MCF 10A (cell line): ENCODE measurements around the gene PAK1. TPM values are rescaled to one million over a fixed set of nuclear protein-coding genes. Genes with fewer than 3 reads are reported as not detected.

ENCODE experiments used
- BruUV-seq: library from RNA; stranded (reverse); fragments of 400-500 nt; replicated peaks from 2 replicates; lab custom pipeline; 2021; lab: Mats Ljungman, UMichigan
- CTCF ChIA-PET: fragments of 300-600 bp; sonication (Branson Sonifier 250); formaldehyde crosslinking; extraction: SDS; loops from one replicate; lab custom pipeline; 2021; ENCODE audit warnings: antibody characterized with exemption, inconsistent platforms; lab: Yijun Ruan, JAX
- POLR2A ChIA-PET: fragments of 300-600, 350-650 bp; sonication (Branson Sonifier 250); formaldehyde crosslinking; extraction: SDS; loops from one replicate; lab custom pipeline; 2020; ENCODE audit warnings: antibody characterized with exemption, inconsistent platforms; lab: Yijun Ruan, JAX
- DNase-seq: peaks from one replicate; pipeline ENCODE4 v3.0.0-alpha.2; 2018; ENCODE audit not compliant: unreplicated experiment
- H3K27ac Mint-ChIP-seq: one replicate; pipeline ENCODE4 v1.8.0; 2022; ENCODE audit warnings: mild to moderate bottlenecking, low read depth, mixed read lengths; ENCODE audit not compliant: unreplicated experiment
- H3K27me3 Mint-ChIP-seq: one replicate; pipeline ENCODE4 v1.8.0; 2022; ENCODE audit warnings: mixed read lengths; ENCODE audit not compliant: insufficient read depth, unreplicated experiment
- H3K36me3 Mint-ChIP-seq: one replicate; pipeline ENCODE4 v1.8.0; 2022; ENCODE audit warnings: mild to moderate bottlenecking, moderate library complexity, mixed read lengths; ENCODE audit not compliant: insufficient read depth, unreplicated experiment
- H3K4me1 Mint-ChIP-seq: one replicate; pipeline ENCODE4 v1.8.0; 2022; ENCODE audit warnings: mixed read lengths; ENCODE audit not compliant: insufficient read depth, unreplicated experiment
- H3K4me3 Mint-ChIP-seq: one replicate; pipeline ENCODE4 v1.8.0; 2022; ENCODE audit warnings: mild to moderate bottlenecking, moderate library complexity, mixed read lengths; ENCODE audit not compliant: unreplicated experiment
- H3K9me3 Mint-ChIP-seq: one replicate; pipeline ENCODE4 v1.8.0; 2022; ENCODE audit warnings: mixed read lengths; ENCODE audit not compliant: unreplicated experiment
- intact Hi-C: fragments of 100-400 bp; cut with micrococcal nuclease; formaldehyde crosslinking; loops from 2 replicates; pipeline ENCODE4 v1.14.1; 2022
- total RNA-seq: library from RNA; stranded (reverse); gene quantifications from 2 replicates; pipeline ENCODE4 v1.2.3, GENCODE V29; 2022
- TF ChIP-seq, protein P1 (sequence below): fragments of 200-600 bp; IDR thresholded peaks from one replicate; pipeline ENCODE4 v1.8.0; 2022; ENCODE audit warnings: antibody characterized with exemption, mild to moderate bottlenecking; ENCODE audit not compliant: unreplicated experiment

Gene PAK1
- total RNA-seq, 1 experiment from 2014 or later: 24.0 TPM

DNA sequence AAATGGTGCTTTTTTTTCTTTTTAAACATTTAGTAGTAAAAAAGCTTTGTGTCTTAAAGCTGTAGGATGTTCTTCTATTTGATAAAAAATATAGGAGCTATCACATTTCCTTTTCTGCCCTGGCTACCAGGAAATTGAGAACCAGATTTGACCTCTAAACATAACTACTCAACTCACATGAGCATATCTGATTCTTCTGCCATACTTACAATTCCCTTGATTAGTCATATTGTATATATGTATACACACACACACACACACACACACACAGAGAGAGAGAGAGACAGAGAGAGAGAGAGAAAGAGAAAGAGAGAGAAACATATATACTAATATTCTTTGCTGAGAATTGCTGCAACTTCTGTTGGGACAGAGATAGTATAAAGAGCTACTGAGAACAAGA is 149.4 kb downstream of the PAK1 start:
- H3K4me1 Mint-ChIP-seq: no peaks in the 10 kb centered on the region
- H3K36me3 Mint-ChIP-seq: peaks cover 10% of the 10 kb centered on the region
- BruUV-seq: no TSS peak
- H3K27me3 Mint-ChIP-seq: no peaks in the 10 kb centered on the region
- intact Hi-C loops: no loop called here
- H3K4me3 Mint-ChIP-seq: no peak overlapping the region
- CTCF ChIA-PET: interaction anchor here (0.6 to 1.1 kb wide), 4 partner anchors 11 to 590 kb away, joined by 3 to 7 read pairs (median 4); partner anchors contain the start of gene MYO7A
- TF ChIP-seq, protein P1, sequence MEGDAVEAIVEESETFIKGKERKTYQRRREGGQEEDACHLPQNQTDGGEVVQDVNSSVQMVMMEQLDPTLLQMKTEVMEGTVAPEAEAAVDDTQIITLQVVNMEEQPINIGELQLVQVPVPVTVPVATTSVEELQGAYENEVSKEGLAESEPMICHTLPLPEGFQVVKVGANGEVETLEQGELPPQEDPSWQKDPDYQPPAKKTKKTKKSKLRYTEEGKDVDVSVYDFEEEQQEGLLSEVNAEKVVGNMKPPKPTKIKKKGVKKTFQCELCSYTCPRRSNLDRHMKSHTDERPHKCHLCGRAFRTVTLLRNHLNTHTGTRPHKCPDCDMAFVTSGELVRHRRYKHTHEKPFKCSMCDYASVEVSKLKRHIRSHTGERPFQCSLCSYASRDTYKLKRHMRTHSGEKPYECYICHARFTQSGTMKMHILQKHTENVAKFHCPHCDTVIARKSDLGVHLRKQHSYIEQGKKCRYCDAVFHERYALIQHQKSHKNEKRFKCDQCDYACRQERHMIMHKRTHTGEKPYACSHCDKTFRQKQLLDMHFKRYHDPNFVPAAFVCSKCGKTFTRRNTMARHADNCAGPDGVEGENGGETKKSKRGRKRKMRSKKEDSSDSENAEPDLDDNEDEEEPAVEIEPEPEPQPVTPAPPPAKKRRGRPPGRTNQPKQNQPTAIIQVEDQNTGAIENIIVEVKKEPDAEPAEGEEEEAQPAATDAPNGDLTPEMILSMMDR: no peak
- H3K9me3 Mint-ChIP-seq: peaks cover 7% of the 10 kb centered on the region
- POLR2A ChIA-PET: no interaction called here
- no peak for DNase-seq
- no peak overlapping the region for H3K27ac Mint-ChIP-seq

DNA sequence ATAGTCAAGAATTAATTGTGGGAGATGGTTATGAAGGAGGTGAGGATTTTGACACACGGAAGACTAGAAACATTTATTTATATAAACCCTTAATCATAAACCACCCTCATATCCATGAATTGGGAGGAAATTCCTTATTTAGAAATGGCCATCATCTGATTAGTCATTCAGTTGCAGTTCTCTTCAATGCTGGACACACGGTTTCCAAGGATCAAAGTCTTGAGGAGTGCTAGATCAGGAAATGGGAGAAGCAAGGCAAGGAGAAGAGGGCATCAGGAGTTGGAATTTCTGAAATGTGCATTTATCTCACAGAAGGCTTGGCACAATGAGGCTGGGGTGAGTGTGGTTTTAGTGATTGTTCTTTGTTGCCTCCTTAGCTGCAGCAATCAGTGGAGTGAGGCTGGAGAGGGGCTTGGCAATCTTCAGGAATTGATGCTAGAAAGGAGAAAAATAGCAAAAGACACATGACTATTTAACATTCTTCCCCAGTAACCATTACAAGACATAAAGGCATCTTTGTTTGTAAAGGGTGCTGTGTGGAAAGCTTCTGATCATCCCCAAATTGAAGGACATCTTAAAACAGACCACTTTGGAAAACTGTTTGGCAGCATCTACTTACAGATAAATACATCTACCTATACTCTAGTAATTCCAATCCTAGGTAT is 150.8 kb downstream of the PAK1 start:
- TF ChIP-seq, protein P1: no peak
- CTCF ChIA-PET: interaction anchor here (0.6 to 0.7 kb wide), 2 partner anchors 192 to 236 kb away, joined by 3 to 5 read pairs; no protein-coding TSS in a partner anchor

DNA sequence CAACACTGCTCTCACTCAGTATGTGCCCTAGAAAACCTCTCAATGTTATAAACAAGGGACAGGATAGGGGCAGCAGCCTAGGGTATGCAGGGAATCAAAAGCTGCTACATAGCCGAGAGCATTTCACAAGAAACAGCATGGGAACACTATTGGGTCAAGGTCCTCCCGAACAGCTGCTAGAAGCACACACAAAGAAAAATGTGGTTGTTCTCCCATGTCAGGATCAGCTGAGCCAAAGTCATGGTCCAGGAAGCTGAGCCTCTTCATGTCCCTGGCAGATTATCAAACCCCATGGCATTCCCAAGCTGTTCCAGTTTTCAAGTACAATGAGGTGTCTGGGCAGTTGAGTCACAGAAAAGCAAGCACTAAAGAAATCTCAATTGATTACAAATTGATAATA is 151.4 kb downstream of the PAK1 start:
- TF ChIP-seq, protein P1: no peak
- Mint-ChIP-seq H3K9me3 (peaks cover 7% of the 10 kb centered on the region), H3K27ac (no peak overlapping the region), H3K4me3 (no peak overlapping the region), H3K27me3 (no peaks in the 10 kb centered on the region), H3K4me1 (no peaks in the 10 kb centered on the region), H3K36me3 (peaks cover 6% of the 10 kb centered on the region)
- BruUV-seq: no TSS peak
- POLR2A ChIA-PET: no interaction called here
- CTCF ChIA-PET: interaction anchor here (0.6 kb wide), 1 partner anchor 237 kb away, joined by 3 read pairs; no protein-coding TSS in a partner anchor
- DNase-seq: no peak
- intact Hi-C loops: no loop called here

More for the DNA sequence above, 150.8 kb downstream of the PAK1 start:
- Mint-ChIP-seq H3K36me3 (peaks cover 10% of the 10 kb centered on the region), H3K4me1 (no peaks in the 10 kb centered on the region), H3K27ac (no peak overlapping the region), H3K27me3 (no peaks in the 10 kb centered on the region), H3K9me3 (peaks cover 7% of the 10 kb centered on the region), H3K4me3 (no peak overlapping the region)
- DNase-seq: no peak
- no TSS peak for BruUV-seq
- intact Hi-C loops: no loop called here
- POLR2A ChIA-PET: no interaction called here

DNA sequence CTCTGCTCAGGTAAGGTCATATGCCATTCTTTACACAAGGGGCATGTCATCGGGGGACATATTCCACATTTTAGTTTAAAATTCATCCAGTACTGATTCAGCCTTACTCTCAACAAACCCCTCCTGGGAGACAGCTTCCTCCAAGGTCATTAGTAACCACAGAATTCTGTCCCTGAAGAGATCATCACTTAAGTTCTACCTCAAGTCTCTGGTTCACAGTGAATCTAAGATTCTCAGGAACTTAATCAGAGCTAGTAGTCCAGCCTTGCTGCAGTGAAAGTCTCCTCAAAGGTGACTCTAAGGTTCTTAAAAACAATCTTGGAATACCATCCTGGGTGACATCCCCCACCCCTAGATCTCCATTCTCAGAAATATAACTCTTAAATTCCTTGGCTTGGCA is 153.5 kb downstream of the PAK1 start:
- ChIA-PET CTCF (no interaction called here), POLR2A (no interaction called here)
- intact Hi-C loops: no loop called here
- Mint-ChIP-seq H3K27me3 (no peaks in the 10 kb centered on the region), H3K36me3 (peaks cover 5% of the 10 kb centered on the region), H3K27ac (no peak overlapping the region), H3K4me1 (no peaks in the 10 kb centered on the region), H3K9me3 (no peaks in the 10 kb centered on the region), H3K4me3 (no peak overlapping the region)
- DNase-seq: no peak
- no TSS peak for BruUV-seq
- TF ChIP-seq, protein P1: no peak
